GM18951 (cell line): Measurements from ENCODE around the gene ADPRHL1.

Experiments
- POLR2A ChIP-seq: IDR thresholded peaks from 4 replicates; pipeline ENCODE4 v1.6.1; 2011; ENCODE audit warnings: mild to moderate bottlenecking; ENCODE audit not compliant: insufficient read length, insufficient read depth; ENCODE audit errors: extremely low read depth
- in situ Hi-C: fragments of 300-500 bp; cut with MboI; formaldehyde crosslinking; loops from one replicate; pipeline ENCODE4 v1.12.0; 2022; ENCODE audit warnings: low sequenced_read_pairs, mixed read lengths, inconsistent platforms; ENCODE audit not compliant: unreplicated experiment

Gene ADPRHL1

GRCh38 chr13:113489549-113490495, 36.5 kb upstream of the ADPRHL1 start:
- TF ChIP-seq POLR2A: no peak
- in situ Hi-C loops: no loop called here

DNA sequence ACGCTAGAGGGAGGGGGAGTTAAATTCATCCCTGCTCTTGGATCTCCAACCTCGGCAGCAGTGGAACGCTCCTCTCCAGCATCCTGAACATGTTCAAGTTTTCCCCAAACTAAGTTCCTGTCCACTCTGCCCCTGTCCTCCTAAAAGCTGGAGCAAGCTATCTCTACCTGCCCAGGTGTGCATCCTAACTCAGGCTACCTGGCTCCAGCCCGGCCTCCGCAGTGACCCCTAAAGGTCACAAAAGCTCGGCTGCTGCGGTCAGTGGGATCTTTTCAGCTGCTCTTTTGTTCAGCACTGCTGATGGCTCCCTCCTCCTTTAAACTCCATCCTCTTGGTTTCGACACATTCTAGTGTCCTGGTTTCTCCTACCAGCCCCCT, 35.9 kb upstream of the ADPRHL1 start:
- in situ Hi-C loops: no loop called here
- no peak for TF ChIP-seq POLR2A

GRCh38 chr13:113488283-113488682, 35.0 kb upstream of the ADPRHL1 start:
- in situ Hi-C loops: no loop called here
- no peak for TF ChIP-seq POLR2A

DNA sequence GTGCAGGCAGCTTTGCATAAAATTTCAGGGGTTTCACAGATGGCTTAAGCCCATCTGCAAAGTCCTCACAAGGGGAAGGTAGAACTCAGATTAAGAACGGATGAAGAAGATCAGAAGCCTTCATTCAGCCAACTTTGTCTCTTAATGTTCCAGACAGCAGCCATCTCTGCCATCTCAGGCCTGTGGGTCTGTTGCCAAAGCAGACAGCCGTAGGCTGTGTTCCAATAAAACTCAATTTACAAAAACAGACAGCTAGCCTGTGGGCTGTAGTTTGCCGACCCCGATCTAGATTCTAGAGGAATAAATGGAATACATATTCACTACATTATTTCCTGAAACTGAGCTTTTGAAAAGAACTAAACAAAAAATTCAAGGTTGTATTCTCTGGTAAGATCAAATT, 33.4 kb upstream of the ADPRHL1 start:
- in situ Hi-C loops: no loop called here

GRCh38 chr13:113485545-113485944, 32.3 kb upstream of the ADPRHL1 start:
- no peak for TF ChIP-seq POLR2A
- in situ Hi-C loops: no loop called here

More for the DNA sequence above, 33.4 kb upstream of the ADPRHL1 start:
- no peak for TF ChIP-seq POLR2A

GRCh38 chr13:113483504-113484293, 30.4 kb upstream of the ADPRHL1 start:
- no peak for TF ChIP-seq POLR2A
- in situ Hi-C loops: no loop called here

DNA sequence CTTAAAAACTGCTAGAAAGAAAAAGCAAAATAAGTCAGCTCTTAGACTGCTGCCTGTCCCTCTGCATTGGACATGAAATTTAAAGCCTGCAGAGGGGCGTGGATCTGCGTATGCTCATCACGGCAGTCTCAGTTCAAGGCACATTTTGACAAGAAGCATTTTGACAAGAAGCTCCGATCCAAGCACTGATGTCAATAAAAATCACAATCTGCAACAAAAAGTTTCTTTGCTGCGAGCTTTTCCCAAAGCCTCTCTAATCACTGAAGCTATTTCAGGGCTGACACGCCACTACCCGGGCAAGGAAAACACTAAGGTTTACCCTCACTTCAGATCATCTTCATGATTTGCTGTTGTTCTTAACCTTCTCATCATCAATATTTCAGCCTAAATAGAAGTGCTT, 29.8 kb upstream of the ADPRHL1 start:
- in situ Hi-C loops: no loop called here
- TF ChIP-seq POLR2A: no peak

DNA sequence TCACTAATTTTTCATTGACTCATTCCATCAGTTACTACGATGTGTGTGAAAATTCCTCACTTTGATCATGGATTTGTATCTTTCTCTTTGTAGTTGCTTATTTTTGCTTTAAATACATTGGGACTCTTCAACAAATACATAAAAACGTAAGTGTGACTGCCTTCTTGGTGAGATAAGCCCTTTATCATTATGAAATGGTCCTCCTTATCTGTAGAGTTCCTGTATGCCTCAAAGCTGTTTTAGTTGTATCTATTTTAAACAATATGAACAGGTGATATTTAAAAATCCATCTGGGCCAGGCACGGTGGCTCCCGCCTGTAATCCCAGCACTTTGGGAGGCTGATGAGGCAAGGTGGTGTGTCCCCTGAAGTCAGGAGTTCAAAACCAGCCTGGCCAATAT, 25.9 kb upstream of the ADPRHL1 start:
- no peak for TF ChIP-seq POLR2A
- in situ Hi-C loops: no loop called here

GRCh38 chr13:113477724-113478123, 24.4 kb upstream of the ADPRHL1 start:
- in situ Hi-C loops: no loop called here
- TF ChIP-seq POLR2A: no peak

GRCh38 chr13:113476811-113477210, 23.5 kb upstream of the ADPRHL1 start:
- in situ Hi-C loops: no loop called here
- TF ChIP-seq POLR2A: no peak

- in situ Hi-C loops: no loop called here
- no peak for TF ChIP-seq POLR2A
Observed at GRCh38 chr13:113475911-113476310, 22.6 kb upstream of the ADPRHL1 start.

DNA sequence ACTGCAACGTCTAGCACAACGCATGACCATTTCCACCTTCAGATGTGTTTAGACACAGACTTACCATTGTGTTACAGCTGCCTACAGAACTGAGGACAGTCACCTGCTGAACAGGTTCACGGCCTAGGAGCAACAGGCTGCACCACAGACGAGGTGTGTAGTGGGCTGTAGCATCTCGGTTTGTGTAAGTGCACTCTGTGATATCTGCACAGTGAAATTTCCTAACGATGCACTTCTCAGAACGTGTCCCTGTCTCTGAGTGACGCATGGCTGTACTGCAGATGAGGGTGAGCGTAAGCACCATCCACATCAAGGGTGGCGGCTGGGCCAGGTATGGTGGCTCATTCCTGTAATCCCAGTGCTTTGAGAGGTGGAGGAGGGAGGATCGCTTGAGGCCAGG, 22.0 kb upstream of the ADPRHL1 start:
- in situ Hi-C loops: no loop called here
- no peak for TF ChIP-seq POLR2A

- in situ Hi-C loops: no loop called here
Observed at GRCh38 chr13:113474179-113474578, 20.9 kb upstream of the ADPRHL1 start.

More at GRCh38 chr13:113474179-113474578, 20.9 kb upstream of the ADPRHL1 start:
- no peak for TF ChIP-seq POLR2A
